T-helper 9 cell (primary cell): ENCODE data around the gene LRBA.

Experiments used
- DNase-seq: peaks from one replicate; pipeline ENCODE4 v3.0.0-alpha.2; 2020

The LRBA gene

DNA sequence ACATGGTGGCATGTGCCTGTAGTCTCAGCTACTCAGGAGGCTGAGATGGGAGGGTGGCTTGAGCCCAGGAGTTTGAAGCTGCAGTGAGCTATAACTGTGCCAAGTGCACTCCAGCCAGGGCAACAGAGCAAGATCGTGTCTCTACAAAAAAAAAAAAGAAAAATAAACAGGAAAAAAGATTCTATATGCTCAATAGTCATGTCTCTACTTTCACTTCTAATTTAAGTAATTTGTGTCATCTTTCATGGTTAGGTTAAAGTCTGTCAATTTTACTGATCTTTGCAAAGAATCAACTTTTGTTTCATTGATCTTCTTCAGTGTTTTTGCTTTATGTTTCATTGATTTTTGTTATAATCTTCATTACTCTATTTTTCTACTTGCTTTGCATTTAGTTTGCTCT, 539.3 kb downstream of the LRBA start:
- DNase-seq: no peak

DNA sequence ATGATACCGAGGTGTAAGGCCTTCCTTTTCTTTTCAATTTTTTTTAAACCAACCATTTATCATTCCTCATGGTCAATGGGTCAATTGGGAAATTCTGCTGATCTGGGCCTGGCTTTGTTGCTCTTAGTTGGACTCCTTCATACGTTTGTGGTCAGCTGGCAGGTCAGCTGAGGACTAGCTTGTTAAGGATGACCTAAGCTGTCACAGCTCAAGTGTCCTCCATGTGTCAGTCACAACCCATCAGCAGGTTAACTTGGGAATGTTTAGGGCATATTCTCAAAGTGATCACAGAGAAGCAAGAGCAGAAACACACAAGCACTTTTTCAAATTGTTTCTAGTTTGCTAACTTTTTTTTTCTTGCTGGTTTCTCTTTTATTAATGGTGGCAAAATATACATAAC, 550.6 kb downstream of the LRBA start:
- no peak for DNase-seq

DNA sequence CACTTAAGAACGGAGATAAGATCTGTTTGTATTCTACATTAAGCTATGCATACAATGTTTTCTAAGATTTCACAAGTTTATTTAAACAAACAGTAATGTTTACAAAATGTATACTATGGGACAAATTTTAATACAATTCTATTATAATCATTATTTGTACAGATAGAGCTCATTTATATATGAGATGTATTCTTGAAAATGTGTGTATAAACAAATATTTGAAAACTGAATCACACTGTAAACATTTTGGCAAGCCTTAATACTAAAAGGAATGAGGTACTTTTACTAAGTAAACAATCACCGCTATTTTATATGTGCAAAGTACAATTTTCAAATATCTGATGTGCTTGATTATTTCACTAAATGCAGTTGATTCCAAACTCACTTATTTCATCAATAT, 552.3 kb downstream of the LRBA start:
- DNase-seq: no peak

DNA sequence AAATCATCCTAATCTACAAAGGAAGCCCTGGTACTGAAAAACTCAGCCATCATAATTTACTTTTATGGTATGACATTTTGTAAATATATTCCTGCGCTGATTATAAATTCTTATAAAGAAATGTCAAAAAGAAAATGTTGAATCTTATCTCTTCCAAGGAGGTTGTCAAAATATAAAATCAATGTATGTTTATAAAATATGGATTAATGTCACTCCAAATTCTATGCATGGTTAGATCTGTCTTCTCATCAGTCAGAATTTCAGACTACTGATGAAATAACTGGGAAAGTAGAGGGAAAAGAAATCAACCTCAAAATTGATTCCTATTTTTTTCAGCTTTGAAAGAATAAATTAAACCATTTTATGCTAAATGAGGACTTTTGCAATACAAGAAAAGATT, 553.1 kb downstream of the LRBA start:
- no peak for DNase-seq

DNA sequence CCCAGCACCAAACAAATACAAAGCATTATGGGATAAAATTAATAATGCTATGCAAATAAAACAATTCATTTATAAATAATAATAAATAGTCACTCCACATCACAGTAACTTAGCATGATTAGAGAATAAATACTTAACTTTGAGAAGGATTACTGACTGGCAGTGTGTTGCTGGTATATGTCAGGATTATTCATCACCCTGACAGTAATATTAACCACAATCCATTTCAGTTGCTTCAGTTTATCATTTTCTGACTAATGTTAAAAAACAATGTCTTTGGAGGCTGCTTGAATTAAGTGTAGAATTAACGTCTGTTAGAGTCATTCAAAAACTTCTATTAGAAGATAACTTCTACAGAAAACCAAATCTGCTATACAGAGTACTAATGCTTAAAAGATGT, 557.3 kb downstream of the LRBA start:
- no peak for DNase-seq

DNA sequence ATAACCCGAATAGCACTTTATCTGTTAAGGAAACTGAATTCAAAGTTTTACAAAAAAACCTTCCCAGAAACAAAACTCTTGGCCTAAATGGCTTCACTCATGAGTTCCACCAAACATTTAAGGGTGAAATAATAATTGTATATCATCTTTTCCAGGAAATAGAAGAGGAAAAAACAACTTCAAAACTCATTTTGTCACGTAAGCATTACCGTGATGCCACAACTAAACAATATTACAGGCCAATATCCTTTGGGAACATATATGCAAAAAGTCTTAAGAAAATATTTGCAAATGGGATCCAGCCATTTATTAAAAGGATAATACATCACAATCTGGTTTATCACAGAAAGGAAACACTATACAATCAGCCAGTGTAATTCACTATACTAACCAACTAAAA, 563.2 kb downstream of the LRBA start:
- DNase-seq: no peak

DNA sequence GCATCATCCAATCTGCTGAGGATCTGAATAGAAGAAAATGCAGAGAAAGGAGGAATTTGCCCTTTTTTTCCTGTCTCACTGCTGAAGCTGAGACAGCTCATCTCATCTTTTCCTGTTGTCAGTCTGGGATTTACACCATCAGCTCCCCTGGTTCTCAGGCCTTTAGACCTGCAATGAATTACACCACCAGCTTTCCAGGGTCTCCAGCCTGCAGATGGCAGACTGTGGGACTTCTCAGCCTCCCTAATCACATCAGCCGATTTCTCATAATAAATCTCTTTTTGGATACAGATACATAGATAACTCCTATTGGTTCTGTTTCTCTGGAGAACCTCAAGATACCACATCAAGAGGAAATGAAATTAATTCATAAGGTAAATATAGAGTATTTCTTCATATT, 567.7 kb downstream of the LRBA start:
- DNase-seq: no peak

DNA sequence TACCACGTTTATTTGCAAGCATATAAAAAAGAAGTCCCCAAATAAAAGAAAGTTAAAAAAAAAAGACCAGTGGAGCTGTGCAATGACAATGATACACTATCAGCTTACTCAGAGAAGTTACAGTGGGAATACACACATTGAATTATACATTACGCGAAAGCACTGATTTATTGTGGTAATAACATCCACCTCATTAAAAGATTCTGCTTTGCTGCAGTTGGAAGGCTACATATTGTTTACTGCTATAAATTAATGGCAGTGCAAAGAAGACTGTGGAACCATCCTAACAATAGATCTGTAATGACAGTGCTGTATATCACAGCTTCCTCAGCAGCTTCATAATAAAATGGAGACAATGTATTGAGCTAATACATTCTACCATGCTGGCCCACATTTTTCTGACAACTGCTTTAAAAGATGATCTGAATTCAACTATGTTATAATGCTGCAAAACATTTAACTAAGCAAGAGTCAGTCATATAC, 575.6 kb downstream of the LRBA start:
- DNase-seq: no peak

DNA sequence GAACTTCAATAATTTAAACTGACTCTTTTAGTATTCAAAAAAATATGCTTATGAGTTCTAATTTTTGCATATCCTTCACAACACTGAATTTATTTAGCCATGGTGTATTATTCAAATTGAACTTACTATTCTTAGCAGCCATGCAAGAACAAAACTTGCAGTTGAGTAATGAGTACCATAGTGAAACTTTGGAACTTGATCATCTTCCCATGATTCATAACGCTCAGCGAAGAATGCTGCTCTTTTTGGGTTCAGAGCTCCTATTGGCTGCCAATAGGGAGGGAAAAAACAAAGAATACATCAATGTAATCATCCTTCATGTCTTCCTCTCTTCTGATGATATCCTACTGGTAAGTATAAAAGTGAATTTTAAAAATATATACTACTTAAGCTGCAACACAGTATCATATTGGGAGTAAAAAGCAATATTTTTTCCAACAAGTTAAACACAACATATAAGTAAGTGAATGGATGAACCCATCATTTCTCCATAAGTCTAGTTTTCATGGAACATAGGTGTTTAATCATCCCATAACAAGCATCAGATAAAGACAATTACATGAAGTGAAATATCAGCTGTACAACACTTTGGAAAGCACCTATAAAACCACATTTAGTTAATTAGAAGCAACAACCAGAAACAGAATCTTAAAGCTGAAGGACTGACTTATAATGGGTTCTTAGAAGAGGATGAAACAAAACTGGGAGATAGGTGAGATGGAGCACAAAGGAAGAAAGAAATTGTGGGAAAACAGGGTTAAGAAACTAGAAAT, 578.3 kb downstream of the LRBA start:
- DNase-seq: no peak

DNA sequence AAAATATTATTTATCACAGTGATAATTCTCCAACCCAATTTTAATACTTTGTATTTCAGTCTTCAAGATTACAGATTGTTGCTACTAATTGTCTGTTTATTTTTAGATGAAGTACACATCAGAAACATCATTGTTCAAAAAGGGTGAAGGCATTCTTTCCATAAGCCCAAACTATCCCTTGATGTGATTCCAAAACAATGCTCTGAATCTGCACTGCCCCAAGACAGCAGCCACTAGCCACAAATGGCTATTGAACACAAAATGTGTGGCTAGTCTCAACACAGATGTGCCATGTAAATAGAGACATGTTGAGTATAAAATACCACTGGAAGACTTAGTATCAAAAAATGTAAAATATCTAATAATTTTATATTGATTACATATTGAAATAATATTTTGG, 583.9 kb downstream of the LRBA start:
- no peak for DNase-seq

DNA sequence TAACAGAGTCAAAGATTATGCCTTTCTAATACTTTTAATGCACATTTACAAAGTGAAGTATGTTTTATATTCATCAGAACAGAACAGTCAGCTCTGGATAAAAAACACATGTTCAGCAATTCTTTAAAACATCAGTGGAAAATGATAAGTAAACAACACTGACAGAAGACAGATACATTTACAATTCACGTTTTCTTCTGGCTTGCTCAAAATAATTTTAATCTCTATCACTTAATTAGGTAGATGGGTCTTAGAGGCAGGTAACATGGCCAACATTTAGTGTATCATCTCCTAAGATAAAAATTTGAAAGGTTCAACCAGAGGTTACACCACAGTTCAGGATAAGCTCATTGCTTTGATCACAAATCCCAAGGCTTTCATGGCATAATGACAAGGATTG, 589.9 kb downstream of the LRBA start:
- DNase-seq: no peak

DNA sequence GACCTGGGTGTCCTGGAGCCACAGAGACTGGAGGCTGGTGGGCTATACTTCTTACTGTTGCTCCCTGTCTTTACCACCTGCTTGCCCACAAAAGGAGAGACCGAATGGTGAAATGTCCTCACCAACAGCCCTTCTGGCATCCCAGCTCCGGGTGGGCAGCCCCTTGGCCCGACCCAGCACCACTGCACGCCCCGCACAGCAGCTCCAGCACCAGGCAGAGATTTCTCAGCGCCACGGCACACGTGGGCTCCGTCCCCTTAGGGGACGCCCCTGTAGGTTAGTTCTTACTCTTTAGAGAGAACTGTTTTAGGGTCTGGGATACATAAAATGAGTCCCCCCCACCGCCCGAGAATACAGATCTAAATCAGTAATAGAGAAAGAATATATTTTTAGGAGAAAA, 591.6 kb downstream of the LRBA start:
- DNase-seq: no peak

DNA sequence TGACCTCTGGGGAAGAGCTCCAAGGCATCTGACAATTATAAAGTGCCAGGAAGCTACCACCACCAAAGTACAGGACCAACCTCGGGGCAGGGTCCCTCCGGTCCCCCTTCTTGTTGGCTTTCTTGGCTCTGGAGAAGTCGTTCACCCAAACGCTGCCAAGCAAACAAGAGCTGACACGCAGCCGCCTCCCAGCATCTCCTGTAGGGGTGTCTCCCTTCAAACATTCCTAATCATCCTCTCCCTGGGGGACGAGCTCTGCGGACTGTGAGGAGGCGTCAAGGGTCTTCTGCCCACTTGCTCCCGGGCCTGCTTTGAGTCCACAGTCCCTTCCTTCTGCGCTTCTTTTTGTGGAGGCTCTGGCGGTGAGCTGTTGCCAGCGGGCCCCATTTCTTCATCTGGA, 592.0 kb downstream of the LRBA start:
- DNase-seq: no peak

DNA sequence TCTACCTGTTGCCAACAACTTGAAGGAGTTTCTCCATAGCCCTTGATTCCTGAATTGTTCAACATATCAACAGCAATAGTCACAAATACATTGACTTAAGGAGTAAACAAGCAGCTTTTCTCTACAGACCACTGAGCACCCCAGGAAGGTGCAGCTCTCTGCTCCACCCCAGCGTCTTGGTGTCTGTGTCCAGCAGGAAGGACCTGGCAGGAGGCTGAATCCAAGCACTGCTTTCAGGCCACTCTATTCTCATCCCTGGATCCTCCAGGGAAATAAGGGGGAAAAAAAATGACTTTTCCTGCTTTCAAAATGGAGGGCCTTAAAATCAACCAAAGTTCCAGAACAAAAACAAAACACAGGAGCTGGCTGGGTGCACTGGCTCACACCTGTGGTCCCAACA, 593.5 kb downstream of the LRBA start:
- DNase-seq: no peak

DNA sequence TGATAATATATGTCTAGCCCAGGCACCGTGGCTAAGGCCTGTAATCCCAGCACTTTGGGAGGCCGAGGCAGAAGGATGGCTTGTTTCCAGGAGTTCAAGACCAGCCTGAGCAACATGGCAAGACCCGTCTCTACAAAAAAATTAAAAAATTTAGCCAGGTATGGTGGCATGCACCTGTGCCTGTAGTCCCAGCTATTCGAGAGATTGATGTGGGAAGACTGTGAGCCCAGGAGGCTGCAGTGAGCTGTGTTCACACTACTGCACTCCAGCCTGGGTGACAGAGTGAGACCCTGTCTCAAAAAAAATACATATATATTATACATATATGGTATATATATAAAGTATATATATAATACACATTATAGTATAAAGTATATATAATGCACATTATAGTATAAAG, 595.1 kb downstream of the LRBA start:
- DNase-seq: no peak

DNA sequence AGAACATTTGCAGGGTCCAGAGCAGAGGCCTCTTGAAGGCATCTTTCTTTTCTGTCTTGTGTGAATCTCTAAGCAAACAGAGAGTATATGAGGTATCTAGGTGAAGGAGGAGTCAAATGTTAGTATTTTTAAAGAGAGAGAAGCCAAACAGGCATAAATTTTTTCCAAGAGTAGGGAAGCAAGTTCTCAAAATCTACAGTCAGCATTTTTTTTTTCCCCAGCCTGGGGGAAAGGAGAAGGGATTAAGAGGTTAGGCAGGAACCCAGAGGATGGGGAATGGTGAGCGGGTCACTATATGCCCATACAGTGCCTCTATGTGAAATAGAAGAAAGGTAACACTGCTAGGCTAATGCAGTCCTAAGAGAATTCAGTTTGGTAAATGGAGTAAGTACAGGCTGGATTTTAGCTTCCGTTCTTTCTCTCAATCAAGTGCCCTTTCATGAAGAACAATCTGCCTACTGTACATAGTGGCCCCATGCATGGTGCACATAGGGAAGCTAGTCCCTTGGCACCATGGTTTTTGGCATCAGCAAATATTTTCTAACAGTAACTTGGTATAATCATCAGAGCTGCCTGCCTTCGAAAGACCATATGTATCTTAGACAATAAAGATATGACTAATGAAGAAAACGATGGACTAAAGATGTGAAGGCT, 596.2 kb downstream of the LRBA start:
- DNase-seq: no peak

DNA sequence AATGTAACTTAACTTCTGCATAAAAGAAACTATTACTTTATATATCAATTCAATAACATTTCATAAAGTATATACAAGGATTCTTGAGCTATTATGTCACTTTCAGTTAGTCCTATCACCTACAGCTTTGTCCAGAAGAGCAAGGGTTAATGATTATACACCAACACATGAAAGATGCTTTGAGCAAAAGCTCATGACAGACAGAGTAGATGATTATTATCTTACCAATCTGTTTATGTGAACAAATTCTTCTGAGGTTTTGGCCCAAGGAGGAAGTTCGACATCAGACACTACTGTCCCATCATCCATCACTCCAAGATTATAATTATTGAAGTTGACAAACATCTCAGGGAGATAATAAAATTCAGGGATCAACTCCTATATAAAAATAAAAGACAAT, 599.9 kb downstream of the LRBA start:
- no peak for DNase-seq

DNA sequence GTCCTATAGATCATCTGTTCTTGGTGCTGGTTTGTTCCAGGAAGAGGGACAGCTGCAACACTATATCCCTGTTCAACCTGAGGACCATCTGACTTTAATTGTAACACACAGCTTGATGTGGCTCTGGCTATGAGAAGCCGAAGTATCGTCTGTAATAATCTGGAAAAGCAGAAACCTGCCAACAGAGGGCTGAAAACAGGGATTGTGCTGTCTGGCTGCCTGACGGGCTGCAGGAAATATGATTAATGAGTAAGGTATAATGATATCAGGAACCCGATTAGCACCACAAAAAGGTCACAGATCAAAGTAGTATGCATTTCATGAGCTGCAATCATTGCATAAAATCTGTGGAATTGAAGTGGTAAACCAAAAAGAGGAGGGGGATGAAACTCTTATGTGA, 603.6 kb downstream of the LRBA start:
- DNase-seq: no peak

DNA sequence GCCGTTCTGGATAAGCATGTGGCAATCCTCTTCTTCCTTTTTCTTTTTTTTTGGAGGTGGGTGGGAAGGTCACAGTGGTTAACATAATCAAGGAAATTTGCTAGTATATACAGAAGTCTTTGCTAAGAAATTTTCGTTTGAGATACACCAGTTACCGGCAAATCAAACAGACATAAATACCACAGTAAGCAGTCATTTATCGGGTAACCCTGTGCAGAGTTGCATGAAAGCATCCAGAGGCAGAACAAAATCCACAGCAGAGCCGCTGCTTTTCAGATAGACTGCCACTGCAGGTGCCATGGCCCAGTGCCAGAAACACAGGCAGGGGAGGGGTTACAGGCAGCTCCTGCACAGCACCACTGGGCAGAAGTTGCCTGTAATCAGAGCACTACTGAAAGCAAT, 612.2 kb downstream of the LRBA start:
- DNase-seq: no peak

DNA sequence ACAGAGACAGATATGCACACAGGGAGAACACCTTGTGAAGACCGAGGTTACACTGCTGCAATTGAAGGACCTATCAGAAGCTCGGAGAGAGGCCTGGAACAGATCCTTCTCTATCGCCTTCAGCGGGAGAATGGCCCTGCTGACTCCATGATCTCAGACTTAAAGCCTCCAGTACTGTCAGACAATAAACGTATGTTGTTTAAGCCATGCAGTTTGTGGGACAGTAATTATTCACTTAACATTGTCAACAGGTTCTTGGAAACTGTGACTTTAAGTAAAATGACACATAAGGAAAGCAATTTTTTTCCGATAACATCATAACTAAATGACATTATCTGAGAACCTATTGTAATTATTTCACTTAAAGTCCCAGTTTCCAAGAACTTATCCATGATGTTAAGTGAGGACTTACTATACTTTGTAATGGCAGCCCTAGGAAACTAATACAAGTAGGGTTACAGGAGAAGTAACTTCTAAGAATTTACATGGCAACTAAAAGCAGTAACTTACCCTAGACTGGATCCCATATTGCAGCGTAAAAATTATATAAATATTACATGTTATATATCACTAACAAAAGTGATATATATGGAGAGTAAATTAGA, 613.9 kb downstream of the LRBA start:
- no peak for DNase-seq

DNA sequence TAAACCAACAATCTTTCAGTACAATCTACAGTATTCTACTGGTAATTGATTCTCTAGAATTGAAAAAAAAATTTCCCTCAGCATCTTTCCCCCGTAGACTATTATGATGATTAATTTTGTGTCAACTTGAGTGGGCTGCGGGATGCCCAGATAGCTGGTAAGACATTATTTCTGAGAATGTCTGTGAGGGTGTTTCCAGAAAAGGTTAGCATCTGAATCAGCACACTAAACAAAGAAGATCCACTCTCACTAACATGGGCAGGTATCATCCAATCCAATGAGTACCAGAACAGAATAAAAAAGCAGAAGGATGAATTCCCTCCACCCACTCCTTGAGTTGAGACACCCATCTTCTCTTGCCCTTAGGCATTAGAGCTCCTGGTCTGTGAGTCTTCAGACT, 619.2 kb downstream of the LRBA start:
- no peak for DNase-seq

DNA sequence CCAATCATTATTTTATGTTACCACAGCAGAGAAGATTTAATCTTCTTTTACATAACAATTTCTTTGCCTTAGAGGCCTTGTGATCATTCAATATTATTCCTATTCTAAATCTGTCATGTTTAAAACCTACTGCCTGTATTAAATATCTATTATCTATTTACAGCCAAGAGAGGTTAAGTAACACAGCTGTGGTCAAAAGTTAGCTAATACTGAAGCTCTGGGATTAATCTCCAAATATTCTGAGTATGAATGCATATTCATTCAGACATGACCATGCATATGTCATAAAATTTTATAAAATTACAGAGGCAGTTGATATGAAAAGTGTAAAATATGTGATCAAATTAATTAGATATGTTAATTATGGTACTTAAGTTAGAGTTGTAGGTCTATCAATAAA, 621.0 kb downstream of the LRBA start:
- no peak for DNase-seq

DNA sequence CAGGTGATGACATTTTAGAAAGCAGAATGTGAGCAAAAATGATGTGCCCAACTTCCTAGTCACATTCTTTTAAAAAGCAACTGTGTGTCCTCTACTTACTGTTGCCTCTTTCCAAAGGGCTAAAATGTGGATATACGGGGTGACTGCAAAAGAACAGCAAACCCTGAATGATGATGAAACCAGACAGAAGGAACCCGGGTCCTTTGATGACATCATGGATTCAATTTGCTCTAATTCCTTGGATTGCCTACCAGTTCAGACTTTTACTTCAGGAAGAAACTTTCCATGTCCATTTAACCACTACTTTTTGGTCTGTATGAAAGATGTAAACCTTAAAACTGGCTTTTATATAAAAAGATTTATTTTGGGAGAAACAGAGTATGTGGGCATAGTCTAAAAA, 624.0 kb downstream of the LRBA start:
- no peak for DNase-seq

DNA sequence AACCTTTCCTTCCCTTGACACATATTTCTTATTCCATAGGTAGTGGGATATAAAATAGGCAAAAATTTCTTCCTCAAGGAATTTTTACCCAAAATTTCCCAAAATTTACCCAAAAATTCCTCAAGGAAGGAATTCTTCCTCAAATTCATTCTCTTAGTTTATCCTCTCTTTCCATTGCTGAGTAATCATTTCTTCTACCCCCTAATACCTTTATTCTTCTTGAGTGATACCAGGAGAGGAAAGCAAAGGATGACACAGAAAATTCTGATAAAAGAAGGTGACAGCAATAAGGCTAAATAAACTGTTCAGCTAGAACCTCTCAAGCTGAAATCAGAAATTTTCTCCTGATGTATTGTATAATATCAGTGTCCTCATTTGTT, 624.6 kb downstream of the LRBA start:
- DNase-seq: no peak
